SK-N-MC (cell line): ENCODE measurements around the gene MON2.
A peak's percentile ranks its signal among the peaks of the same experiment; 100 is the strongest.
"Not testable (repeated sequence)": the region's sequence is repeated elsewhere in the genome, so short reads cannot be mapped to it uniquely, and the experiment has no call there.

Source experiments
- DNase-seq: peaks from one replicate; pipeline ENCODE4 v3.0.0-alpha.2; 2011; ENCODE audit warnings: low read depth, low spot score
- H3K27ac ChIP-seq: fragments of 200-600 bp; sonication (generic); 2 replicates; pipeline ENCODE4 v1.5.1; 2016; ENCODE audit warnings: mixed run types
- H3K36me3 ChIP-seq: fragments of 200-600 bp; sonication (generic); 2 replicates; pipeline ENCODE4 v1.6.1; 2017; ENCODE audit warnings: antibody characterized with exemption, low read length, mixed read lengths; ENCODE audit not compliant: insufficient read depth
- H3K4me3 ChIP-seq: fragments of 200-600 bp; sonication (generic); 2 replicates; pipeline ENCODE4 v1.5.1; 2016
- H3K9ac ChIP-seq: fragments of 200-600 bp; sonication (generic); 2 replicates; pipeline ENCODE4 v1.8.0; 2017; ENCODE audit warnings: mixed run types, mixed read lengths; ENCODE audit not compliant: insufficient read length
- H3K9me3 ChIP-seq: fragments of 200-600 bp; sonication (generic); 2 replicates; pipeline ENCODE4 v1.6.1; 2017; ENCODE audit warnings: low read depth, mild to moderate bottlenecking, antibody characterized with exemption, low read length, moderate library complexity, mixed read lengths
- EZH2 ChIP-seq: fragments of 200-600 bp; sonication (generic); IDR thresholded peaks from one replicate; pipeline ENCODE4 v1.6.1; 2017; ENCODE audit warnings: antibody characterized with exemption
- FOXP2 ChIP-seq: optimal IDR thresholded peaks from 2 replicates; pipeline ENCODE3; 2011; ENCODE audit warnings: mild to moderate bottlenecking, moderate library complexity; ENCODE audit not compliant: insufficient read depth; ENCODE audit errors: extremely low read length, control extremely low read depth
- POLR2AphosphoS5 ChIP-seq: IDR thresholded peaks from 2 replicates; pipeline ENCODE4 v1.6.1; 2012; ENCODE audit warnings: mild to moderate bottlenecking, low read depth, low read length, borderline replicate concordance

MON2 gene

GRCh38 chr12:62468935-62469334, 2.3 kb downstream of the MON2 start:
- Histone ChIP-seq H3K4me3 (peak overlapping the region; percentile 95), H3K9me3 (no peaks in the 10 kb centered on the region), H3K36me3 (peaks cover 9% of the 10 kb centered on the region; the same call in 1 of the 2 replicates), H3K9ac (peak overlapping the region; percentile 72), H3K27ac (no peak overlapping the region)
- no peak for DNase-seq
- no peak for TF ChIP-seq POLR2AphosphoS5
- no peak for TF ChIP-seq EZH2
- TF ChIP-seq FOXP2: no peak

GRCh38 chr12:62469704-62470103, 3.1 kb downstream of the MON2 start:
- Histone ChIP-seq H3K4me3 (peak overlapping the region; percentile 95; the same call in 1 of the 2 replicates), H3K9me3 (no peaks in the 10 kb centered on the region), H3K9ac (no peak overlapping the region), H3K27ac (no peak overlapping the region), H3K36me3 (peaks cover 9% of the 10 kb centered on the region; the same call in 1 of the 2 replicates)
- DNase-seq: no peak
- TF ChIP-seq POLR2AphosphoS5: no peak
- TF ChIP-seq EZH2: no peak
- TF ChIP-seq FOXP2: no peak

GRCh38 chr12:62471734-62472133, 5.1 kb downstream of the MON2 start:
- H3K4me3 ChIP-seq: no peak overlapping the region
- H3K36me3 ChIP-seq: peaks cover 9% of the 10 kb centered on the region; the same call in 1 of the 2 replicates
- H3K9me3 ChIP-seq: no peaks in the 10 kb centered on the region
- no peak overlapping the region for H3K27ac ChIP-seq
- DNase-seq: no peak
- TF ChIP-seq FOXP2 (no peak), POLR2AphosphoS5 (no peak), EZH2 (no peak)
- H3K9ac ChIP-seq: no peak overlapping the region

- Histone ChIP-seq H3K36me3 (peaks cover 9% of the 10 kb centered on the region; the same call in 1 of the 2 replicates), H3K27ac (no peak overlapping the region), H3K9me3 (no peaks in the 10 kb centered on the region), H3K4me3 (no peak overlapping the region), H3K9ac (no peak overlapping the region)
- DNase-seq: no peak
- TF ChIP-seq FOXP2 (no peak), POLR2AphosphoS5 (no peak), EZH2 (no peak)
Measured at GRCh38 chr12:62472472-62472871, 5.8 kb downstream of the MON2 start.

- no peak overlapping the region for H3K4me3 ChIP-seq
- H3K9ac ChIP-seq: no peak overlapping the region
- H3K27ac ChIP-seq: no peak overlapping the region
- no peak for DNase-seq
- no peaks in the 10 kb centered on the region for H3K9me3 ChIP-seq
- peaks cover 7% of the 10 kb centered on the region for H3K36me3 ChIP-seq
- TF ChIP-seq POLR2AphosphoS5 (no peak), EZH2 (no peak), FOXP2 (no peak)
Measured at GRCh38 chr12:62481843-62482540, 15.4 kb downstream of the MON2 start.

- H3K36me3 ChIP-seq: peaks cover 6% of the 10 kb centered on the region
- no peak for DNase-seq
- no peak for TF ChIP-seq EZH2
- no peak overlapping the region for H3K9ac ChIP-seq
- H3K9me3 ChIP-seq: no peaks in the 10 kb centered on the region
- H3K27ac ChIP-seq: no peak overlapping the region
- no peak overlapping the region for H3K4me3 ChIP-seq
Measured at GRCh38 chr12:62482769-62483168, 16.1 kb downstream of the MON2 start.

- H3K4me3 ChIP-seq: no peak overlapping the region
- H3K9me3 ChIP-seq: no peaks in the 10 kb centered on the region
- no peak for DNase-seq
- H3K36me3 ChIP-seq: no peaks in the 10 kb centered on the region; the same call in none of the 2 replicates
- no peak overlapping the region for H3K27ac ChIP-seq
- TF ChIP-seq POLR2AphosphoS5 (no peak), EZH2 (no peak), FOXP2 (no peak)
- H3K9ac ChIP-seq: no peak overlapping the region
Measured at GRCh38 chr12:62484233-62484632, 17.6 kb downstream of the MON2 start.

GRCh38 chr12:62505786-62506185, 39.2 kb downstream of the MON2 start:
- TF ChIP-seq EZH2 (no peak), POLR2AphosphoS5 (no peak), FOXP2 (no peak)
- Histone ChIP-seq H3K27ac (no peak overlapping the region), H3K9ac (no peak overlapping the region), H3K4me3 (no peak overlapping the region), H3K9me3 (no peaks in the 10 kb centered on the region), H3K36me3 (peaks cover 27% of the 10 kb centered on the region)
- no peak for DNase-seq

GRCh38 chr12:62512901-62513300, 46.3 kb downstream of the MON2 start:
- H3K9me3 ChIP-seq: no peaks in the 10 kb centered on the region
- TF ChIP-seq EZH2 (no peak), FOXP2 (no peak), POLR2AphosphoS5 (no peak)
- no peak for DNase-seq
- no peak overlapping the region for H3K9ac ChIP-seq
- peaks cover 44% of the 10 kb centered on the region for H3K36me3 ChIP-seq
- no peak overlapping the region for H3K27ac ChIP-seq
- no peak overlapping the region for H3K4me3 ChIP-seq

GRCh38 chr12:62514080-62514479, 47.5 kb downstream of the MON2 start:
- not testable (repeated sequence) for DNase-seq, H3K9ac ChIP-seq, H3K9me3 ChIP-seq, H3K4me3 ChIP-seq, H3K27ac ChIP-seq
- H3K36me3 ChIP-seq: peaks cover 38% of the 10 kb centered on the region
